GM19035 (cell line): ENCODE measurements around the gene TLE5.

ENCODE experiments used
- ATAC-seq: cut with Tn5 transposase; IDR thresholded peaks from one replicate; pipeline ENCODE4 v1.9.1; 2021; ENCODE audit not compliant: unreplicated experiment

Gene TLE5

GRCh38 chr19:3062165-3063105 lies at the start of gene TLE5:
TLE5 (minus strand) TSS chr19:3062495; CDS start chr19:3062200, 295 bp downstream.
- ATAC-seq, result no peak

- no peak for ATAC-seq
Observed at GRCh38 chr19:3111586-3112247, 49.4 kb upstream of the TLE5 start.

- ATAC-seq, result no peak
Observed at GRCh38 chr19:3110126-3110825, 48.0 kb upstream of the TLE5 start.

DNA sequence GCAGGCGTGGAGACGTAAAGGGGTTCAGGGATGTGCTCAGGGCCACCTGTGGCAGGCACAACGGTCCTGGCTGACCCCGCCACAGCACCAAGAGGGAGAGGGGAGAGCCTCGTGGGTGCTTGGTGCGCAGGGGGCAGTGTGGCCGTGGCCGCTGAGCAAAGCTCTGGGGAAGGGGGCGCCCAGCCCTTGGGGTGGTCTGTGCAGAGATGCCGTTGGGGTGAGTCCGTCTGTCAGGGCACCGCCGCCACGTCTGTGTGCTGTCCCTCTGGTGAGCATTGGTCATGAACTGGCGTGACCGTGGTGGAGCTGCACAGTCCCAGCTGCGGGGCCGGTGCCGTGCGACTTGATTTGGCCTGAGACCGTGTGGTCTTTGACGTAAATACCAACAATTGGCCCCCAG lies 47.2 kb upstream of the TLE5 start:
- no peak for ATAC-seq

- ATAC-seq, result no peak
Observed at GRCh38 chr19:3108775-3109174, 46.5 kb upstream of the TLE5 start.

DNA sequence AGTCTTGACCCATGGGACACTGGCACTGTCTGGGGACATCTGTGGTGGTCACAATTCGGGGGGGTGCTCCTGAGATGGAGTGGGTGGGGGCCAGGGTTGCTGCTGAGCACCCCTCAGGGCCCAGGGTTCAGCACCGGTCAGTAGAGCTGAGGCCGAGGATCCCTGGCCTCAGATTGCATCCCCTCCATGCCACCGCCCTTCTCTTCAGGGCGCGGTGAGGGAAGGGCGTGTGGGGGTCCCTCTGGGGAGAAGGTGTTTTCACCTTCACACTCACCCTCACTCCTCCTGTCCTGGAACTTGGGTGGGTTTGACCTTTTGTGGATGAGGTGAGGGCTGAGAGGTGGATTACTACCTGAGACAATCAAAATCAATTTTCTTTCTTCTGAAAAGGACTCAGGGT lies 45.4 kb upstream of the TLE5 start:
- no peak for ATAC-seq

DNA sequence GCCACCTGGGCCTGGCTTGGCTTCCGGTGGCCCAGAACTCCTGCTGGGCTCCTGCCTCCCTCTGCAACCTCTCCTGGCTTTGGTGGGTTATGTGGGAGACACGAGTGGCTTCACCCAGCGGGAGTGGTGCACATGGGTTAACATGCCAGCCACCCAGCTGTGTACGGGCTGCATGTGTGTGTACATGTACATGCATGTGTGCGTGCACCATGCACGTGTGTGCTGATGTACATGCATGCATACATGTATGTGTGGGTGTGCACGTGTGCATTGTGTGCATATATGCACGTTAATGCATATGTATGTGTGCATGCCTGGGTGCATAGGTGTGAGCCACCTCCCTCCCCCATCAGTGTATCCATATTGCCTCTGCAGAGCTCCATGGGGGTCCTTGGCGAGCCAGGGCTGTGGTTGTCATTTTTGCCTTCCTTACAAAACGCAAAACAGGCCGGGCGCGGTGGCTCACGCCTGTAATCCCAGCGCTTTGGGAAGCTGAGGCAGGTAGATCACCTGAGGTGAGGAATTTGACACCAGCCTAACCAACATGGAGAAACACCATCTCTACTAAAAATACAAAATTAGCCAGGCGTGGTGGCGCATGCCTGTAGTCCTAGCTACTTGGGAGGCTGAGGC lies 44.3 kb upstream of the TLE5 start:
- no peak for ATAC-seq

DNA sequence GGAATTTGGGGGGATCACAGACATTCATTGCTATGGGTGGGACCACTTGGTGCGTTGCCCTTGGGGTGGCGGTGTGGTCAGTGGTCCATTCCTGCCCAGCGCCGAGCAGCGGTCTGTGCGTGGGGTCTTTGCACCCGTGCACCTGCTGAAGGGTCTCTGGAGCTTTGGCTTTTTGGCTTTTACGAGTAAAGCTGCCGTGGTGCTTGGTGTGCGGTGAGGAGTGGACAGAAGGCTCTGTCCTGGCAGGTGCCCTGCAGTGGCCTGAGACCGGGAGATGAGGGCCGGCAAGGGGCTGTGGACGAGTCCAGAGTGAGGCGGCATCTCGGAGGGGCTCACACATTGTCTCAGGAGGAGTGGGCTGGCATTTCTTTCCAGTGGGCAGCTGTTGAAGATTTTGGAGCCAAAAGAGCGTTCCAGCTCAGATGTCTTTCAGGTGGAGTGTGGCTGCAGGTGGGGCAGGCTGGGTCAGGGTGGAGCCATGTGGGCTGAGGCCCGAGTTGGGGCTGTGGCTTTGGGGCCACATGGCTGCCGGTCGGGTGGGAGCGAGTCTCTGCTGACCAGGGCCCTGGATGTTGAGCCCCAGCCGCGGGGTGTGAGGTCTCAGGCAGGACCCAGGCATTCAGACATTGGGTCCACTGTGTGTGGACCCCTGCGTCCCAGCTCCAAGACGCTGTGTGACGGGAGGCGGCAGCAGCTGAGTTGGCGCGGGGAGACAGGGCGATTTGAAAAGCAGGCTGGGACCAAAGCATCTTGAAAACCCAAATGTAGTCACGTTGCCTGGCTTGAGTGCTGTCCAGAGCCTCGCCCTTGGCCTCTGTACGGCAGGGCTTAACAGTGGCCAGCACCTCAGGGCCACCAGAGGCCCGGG lies 43.6 kb upstream of the TLE5 start:
- no peak for ATAC-seq

GRCh38 chr19:3104708-3104983 lies 42.4 kb upstream of the TLE5 start:
- no peak for ATAC-seq

- no peak for ATAC-seq
Observed at GRCh38 chr19:3102239-3103140, 40.2 kb upstream of the TLE5 start.

- ATAC-seq, result no peak
Observed at GRCh38 chr19:3100747-3101730, 38.7 kb upstream of the TLE5 start.

DNA sequence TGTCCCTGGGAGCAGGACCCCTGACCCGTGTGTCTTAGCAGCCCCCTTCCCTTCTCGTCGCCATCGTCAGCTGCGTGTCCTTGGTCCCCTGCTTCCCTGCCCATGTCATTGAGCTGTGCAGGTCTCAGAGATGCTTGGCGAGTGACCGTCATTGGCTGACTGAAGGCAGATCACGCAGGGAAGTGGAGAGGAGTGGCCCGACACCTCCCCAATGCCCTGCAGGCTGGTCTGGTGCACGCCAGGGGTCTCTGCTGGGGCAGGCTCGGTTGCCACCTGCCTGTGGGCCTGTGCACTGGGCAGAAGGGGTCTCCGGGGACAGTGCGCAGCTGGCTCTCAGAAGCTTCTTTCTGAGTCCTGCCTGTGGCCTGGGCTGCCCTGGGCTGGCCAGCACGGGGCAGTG lies 38.0 kb upstream of the TLE5 start:
- ATAC-seq, result no peak

DNA sequence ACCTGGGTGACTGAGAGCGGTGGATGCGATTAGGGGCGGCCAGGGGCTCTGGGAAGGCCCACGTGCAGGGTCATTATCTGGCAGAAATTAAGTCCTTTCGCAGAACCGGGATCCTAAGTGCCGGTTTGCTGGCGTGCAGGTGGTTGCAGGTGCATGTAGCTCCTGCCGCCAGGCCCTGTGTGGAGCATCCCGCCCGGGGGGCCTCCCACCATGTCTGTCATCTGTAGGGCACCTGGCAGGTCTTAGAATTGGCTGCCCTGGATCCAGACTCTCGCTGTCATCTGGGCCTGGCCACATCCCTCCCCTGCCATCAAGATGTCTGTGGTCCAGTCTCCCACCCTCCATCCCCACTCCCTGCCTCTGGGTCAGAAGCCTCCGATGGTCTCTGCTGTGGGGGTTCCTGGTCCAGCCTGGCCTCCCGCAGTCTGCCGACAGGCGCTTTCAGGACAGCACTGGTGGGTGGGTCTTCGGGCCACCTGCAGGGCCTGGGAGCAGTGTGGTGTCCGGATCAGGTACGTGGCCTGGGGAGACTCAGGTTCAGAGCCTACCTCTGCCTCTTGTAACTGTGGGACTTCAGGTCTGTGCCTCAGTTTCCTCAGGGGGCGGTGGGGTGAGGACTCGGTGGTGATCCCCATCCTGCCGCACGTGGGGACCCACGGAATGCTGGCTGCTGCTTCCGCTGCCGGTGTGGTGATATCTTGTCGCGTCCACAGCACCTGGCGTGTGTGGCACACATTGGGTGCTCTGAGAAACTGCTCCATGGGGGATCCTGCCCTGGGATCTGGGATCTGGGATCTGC lies 37.3 kb upstream of the TLE5 start:
- no peak for ATAC-seq

- ATAC-seq, result no peak
Observed at GRCh38 chr19:3098515-3099346, 36.4 kb upstream of the TLE5 start.

- no peak for ATAC-seq
Observed at GRCh38 chr19:3098141-3098514, 35.8 kb upstream of the TLE5 start.

- no peak for ATAC-seq
Observed at GRCh38 chr19:3097442-3097871, 35.2 kb upstream of the TLE5 start.

DNA sequence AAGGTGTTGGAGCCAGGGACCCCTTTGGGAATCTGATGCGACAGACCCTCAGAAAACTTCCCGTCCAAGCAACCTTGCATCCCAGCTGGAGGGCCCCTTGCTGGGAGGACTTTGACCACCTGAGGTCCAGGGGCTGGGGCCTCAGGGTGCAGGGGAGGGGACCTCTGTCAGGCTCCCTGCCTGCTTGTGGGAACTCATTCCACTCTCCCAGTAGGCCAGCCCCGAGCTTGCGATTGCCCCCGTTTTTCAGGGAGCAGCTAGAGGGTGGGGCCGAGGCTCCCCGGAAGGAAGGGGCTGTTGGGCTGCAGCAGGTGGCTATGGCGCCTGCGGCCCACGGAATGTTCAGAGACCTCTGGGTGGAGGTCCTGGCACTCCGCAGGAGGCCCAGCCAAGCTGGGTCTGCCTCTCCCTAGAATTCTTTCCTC lies 34.6 kb upstream of the TLE5 start:
- ATAC-seq, result no peak
